Prostate gland (tissue), 2 donors: ENCODE data around the gene ULK2. TPM values are rescaled to one million over a fixed set of nuclear protein-coding genes. Genes with fewer than 3 reads are reported as not detected.

ENCODE experiments used
- DNase-seq: peaks from one replicate; pipeline ENCODE4 v3.0.0-alpha.2; 2019; ENCODE audit warnings: low spot score
- H3K27ac ChIP-seq, 2 donors: fragments of 200-600 bp; sonication (generic); 2 replicates each; pipeline ENCODE4 v1.5.1; 2017 to 2019
- H3K27me3 ChIP-seq: fragments of 200-600 bp; sonication (generic); replicated peaks from 2 replicates; pipeline ENCODE4 v1.5.1; 2019; ENCODE audit not compliant: insufficient read depth
- H3K36me3 ChIP-seq, 2 donors: fragments of 200-600 bp; sonication (generic); 1 replicate in 1 of 2; 2 replicates in 1 of 2; pipeline versions ENCODE4 v1.5.1 to v1.8.1; 2017 to 2019
- H3K4me1 ChIP-seq: fragments of 200-600 bp; sonication (generic); replicated peaks from 2 replicates; pipeline ENCODE4 v1.5.1; 2019
- H3K4me3 ChIP-seq, 2 donors: fragments of 200-600 bp; sonication (generic); 2 replicates each; pipeline ENCODE4 v1.5.1; 2017 to 2019
- H3K9me3 ChIP-seq: fragments of 200-600 bp; sonication (generic); 2 replicates; pipeline ENCODE4 v1.5.1; 2017
- POLR2A ChIP-seq: fragments of 450-650 bp; IDR thresholded peaks from one replicate; pipeline ENCODE4 v1.6.1; 2016; ENCODE audit warnings: antibody characterized with exemption, mild to moderate bottlenecking
- POLR2AphosphoS5 ChIP-seq: sonication (generic); formaldehyde crosslinking; IDR thresholded peaks from one replicate; pipeline ENCODE4 v1.6.1; 2017; ENCODE audit warnings: antibody characterized with exemption
- WGBS: methylation state at CpG from one replicate; pipeline ENCODE4 v1.1.5; 2018; 5-methylcytosine and 5-hydroxymethylcytosine counted together
- intact Hi-C: fragments of 100-400 bp; cut with DNase I; formaldehyde crosslinking; loops from one replicate; pipeline ENCODE4 v1.14.2; 2022
- total RNA-seq, 2 donors: library from RNA; depleted of rRNA; stranded (reverse); fragments of >200 nt; gene quantifications; one replicate each; pipeline ENCODE4 v1.1.0, GENCODE V29; 2016
- TF ChIP-seq, protein P1 (sequence below), 4 experiments: fragments of 200-600 bp in 2 of 4; fragments of 450-650 bp in 2 of 4; sonication (generic) in 2 of 4; IDR thresholded peaks; 1 replicate in 3 of 4; 2 replicates in 1 of 4; pipeline ENCODE4 v1.5.1; 2016 to 2019; ENCODE audit warnings: antibody characterized with exemption in 4 of 4, mild to moderate bottlenecking in 2 of 4, moderate library complexity in 2 of 4

ULK2 gene
- total RNA-seq, 2 donors from 2014 or later, result 15.9 to 44.4 TPM

DNA sequence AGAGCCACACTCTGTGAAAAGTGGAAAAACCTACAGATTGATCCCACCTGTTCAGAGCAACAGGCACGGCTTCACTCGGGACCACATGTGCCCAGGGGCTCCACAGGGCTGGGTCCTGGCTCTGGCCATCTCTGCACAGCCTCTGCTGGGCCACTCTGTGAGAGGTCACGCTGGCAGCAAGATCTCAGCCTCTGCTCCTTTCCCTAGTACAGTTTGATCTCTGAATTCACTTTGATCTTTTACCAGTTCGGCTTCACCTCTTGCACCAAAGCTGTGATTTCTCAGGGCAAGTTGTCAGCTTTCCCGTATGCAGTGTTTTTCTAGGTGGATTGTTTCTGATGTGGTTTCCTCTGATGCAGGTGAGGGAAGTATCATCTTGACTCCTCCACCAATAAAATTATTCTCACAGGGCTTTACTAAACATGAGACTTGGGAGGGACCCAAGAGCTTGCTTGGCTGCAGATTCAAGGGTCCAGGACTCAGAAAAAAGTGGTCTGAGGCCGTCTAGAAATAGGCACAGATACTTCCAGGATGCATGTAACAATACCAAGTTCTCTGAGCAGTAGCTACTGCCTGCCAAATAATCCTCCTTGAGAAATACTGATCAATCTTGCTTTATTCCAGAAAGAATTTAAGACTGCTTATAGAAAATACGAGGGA lies 95.6 kb downstream of the ULK2 start:
- no peaks in the 10 kb centered on the region for H3K4me1 ChIP-seq
- intact Hi-C loops, result no loop called here
- WGBS, result 32% methylated on average over 7 of the region's 7 CpGs
- H3K4me3 ChIP-seq, result no peak overlapping the region
- no peaks in the 10 kb centered on the region for H3K27me3 ChIP-seq
- DNase-seq, result no peak
- peak overlapping the region in 1 of 2 donors; percentile 48 for H3K27ac ChIP-seq
- TF ChIP-seq, protein P1, sequence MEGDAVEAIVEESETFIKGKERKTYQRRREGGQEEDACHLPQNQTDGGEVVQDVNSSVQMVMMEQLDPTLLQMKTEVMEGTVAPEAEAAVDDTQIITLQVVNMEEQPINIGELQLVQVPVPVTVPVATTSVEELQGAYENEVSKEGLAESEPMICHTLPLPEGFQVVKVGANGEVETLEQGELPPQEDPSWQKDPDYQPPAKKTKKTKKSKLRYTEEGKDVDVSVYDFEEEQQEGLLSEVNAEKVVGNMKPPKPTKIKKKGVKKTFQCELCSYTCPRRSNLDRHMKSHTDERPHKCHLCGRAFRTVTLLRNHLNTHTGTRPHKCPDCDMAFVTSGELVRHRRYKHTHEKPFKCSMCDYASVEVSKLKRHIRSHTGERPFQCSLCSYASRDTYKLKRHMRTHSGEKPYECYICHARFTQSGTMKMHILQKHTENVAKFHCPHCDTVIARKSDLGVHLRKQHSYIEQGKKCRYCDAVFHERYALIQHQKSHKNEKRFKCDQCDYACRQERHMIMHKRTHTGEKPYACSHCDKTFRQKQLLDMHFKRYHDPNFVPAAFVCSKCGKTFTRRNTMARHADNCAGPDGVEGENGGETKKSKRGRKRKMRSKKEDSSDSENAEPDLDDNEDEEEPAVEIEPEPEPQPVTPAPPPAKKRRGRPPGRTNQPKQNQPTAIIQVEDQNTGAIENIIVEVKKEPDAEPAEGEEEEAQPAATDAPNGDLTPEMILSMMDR (IDR thresholded peaks at IDR 0.05), result no peak
- no peak for TF ChIP-seq POLR2AphosphoS5
- no peak for TF ChIP-seq POLR2A
- no peaks in the 10 kb centered on the region for H3K36me3 ChIP-seq
- H3K9me3 ChIP-seq, result no peaks in the 10 kb centered on the region

DNA sequence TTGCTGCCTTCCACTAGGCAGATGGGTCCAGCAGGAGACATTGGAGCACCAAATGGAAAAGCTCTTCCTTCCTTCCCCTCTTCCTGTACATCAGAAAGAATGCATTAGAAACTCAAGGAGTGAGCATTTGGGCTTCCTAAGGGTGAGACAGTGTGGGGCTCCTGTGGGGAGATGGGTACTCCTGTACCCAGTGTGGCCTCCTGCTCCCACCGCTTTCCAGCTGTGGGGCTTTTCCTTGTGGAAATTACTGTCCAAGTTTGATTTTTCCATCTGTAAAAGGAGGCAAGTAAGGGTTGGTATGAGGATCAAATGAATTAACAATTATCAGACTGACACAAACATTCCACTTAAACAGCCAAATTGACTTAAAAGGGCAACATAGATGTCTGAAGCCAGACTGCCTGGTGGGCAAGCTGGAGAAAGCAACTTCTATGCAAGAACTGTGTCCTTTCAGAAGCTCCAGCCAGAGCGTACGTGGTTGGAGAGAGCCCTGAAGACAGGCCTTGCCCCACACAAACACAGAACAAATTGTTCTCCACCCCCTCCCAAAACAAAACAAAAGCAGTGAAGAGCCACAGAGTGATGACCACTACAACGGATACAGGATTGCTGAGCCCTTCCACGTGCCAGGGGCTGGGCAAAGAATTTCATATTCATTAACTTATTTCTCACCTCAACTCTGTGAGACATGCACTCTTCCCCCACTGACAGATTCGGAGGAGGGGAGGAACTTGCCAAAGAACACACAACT lies 96.6 kb downstream of the ULK2 start:
- WGBS, result 63% methylated on average over 6 of the region's 6 CpGs
- Histone ChIP-seq H3K4me1 (no peaks in the 10 kb centered on the region), H3K9me3 (no peaks in the 10 kb centered on the region), H3K27me3 (no peaks in the 10 kb centered on the region), H3K4me3 (no peak overlapping the region), H3K27ac (peak overlapping the region; percentile 8 to 48), H3K36me3 (no peaks in the 10 kb centered on the region)
- TF ChIP-seq POLR2AphosphoS5 (no peak), POLR2A (no peak)
- TF ChIP-seq, protein P1 (IDR thresholded peaks at IDR 0.05), result no peak
- intact Hi-C loops, result no loop called here
- DNase-seq, result no peak

DNA sequence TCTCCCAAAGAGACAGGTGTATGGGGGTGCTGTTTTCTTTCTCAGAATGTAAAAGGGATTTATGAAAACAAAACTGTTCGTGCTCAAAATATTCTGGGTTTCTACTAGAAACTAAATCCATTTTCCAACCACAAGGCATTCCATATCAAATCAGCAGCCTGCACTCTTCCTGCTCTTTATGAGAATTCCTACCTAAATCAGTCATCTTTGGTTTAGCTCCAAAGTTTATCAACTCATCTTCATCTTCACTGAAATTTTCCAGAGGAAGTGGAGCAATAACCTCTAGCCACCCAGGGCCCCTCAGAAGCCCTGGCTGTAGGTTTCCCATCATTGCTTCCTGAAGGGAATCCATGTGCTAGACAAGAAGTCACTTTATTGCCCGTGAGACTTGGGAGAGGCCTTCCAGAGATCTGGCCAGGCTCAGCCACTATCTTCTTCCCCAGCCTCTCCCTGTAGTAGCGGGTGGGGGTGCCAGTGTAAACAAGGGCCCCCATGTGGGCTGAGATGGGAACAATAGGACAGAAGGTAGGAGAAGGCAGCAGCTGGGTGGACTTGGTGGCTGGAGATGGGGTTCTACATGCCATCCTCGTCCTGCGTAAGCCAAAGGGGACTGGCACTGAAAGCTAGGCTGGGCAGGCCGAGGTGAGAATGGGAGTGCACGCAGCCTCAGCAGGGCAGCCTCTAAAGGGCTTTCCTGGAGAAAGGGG lies 97.6 kb downstream of the ULK2 start:
- Histone ChIP-seq H3K36me3 (no peaks in the 10 kb centered on the region), H3K9me3 (no peaks in the 10 kb centered on the region), H3K4me1 (no peaks in the 10 kb centered on the region), H3K27me3 (no peaks in the 10 kb centered on the region), H3K4me3 (no peak overlapping the region), H3K27ac (peak overlapping the region; percentile 8 to 48)
- 69% methylated on average over 7 of the region's 7 CpGs for WGBS
- intact Hi-C loops, result no loop called here
- no peak for DNase-seq
- TF ChIP-seq POLR2A, result no peak
- TF ChIP-seq, protein P1 (IDR thresholded peaks at IDR 0.05), result no peak
- TF ChIP-seq POLR2AphosphoS5, result no peak

DNA sequence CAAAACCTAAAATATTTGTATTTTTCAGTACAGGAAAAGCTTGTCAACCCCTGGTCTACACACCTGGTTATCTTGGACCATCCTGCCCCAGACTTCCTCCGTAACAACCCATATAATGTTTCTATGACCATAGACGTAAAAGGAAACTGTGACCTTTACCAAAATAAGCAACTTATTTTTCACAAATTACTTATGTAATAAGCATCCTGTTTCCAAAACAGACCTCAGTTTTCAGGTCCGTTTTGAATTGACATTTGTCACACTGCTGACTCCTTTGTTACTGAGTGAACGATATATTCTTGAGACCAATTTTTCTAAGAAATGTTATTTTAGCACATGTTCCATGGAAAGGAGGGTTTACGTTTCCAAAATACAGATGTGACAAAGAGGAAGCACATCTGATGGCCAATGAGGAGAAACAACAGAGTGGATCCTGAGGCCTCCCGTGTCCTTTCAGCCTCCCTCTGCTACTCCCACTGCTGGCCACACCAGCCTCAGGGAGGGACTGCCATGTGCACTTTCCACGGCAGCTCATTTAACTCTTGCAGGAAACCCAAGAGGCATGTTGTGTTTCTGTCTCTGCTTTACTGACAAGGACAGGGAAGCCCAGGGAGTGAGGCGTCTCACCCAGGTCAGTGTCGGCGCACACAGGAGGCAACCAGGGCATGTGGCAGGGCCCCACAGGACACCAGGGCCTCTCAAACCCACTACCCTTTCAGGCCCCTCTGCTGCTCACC lies 99.5 kb downstream of the ULK2 start:
- TF ChIP-seq POLR2A (no peak), POLR2AphosphoS5 (no peak)
- TF ChIP-seq, protein P1 (IDR thresholded peaks at IDR 0.05), result no peak
- Histone ChIP-seq H3K27me3 (no peaks in the 10 kb centered on the region), H3K36me3 (no peaks in the 10 kb centered on the region), H3K9me3 (no peaks in the 10 kb centered on the region), H3K4me1 (no peaks in the 10 kb centered on the region), H3K27ac (peak overlapping the region in 1 of 2 donors; percentile 3), H3K4me3 (no peak overlapping the region)
- intact Hi-C loops, result no loop called here
- no peak for DNase-seq
- WGBS, result 54% methylated on average over 10 of the region's 10 CpGs
